ENCODE results near the gene ABCB1.

GRCh38 chr7:87628780-87629569 is 28.3 kb upstream of the ABCB1 start:
- TF ChIP-seq CTCF (IDR thresholded peaks at IDR 0.05; ENCODE audit: low read length) (no peak), EZH2phosphoT487 (IDR thresholded peaks at IDR 0.05; ENCODE audit: low read length) (no peak)

Measured in MM.1S (cell line).